ENCODE data around the gene CERK. TPM values are rescaled to one million over a fixed set of nuclear protein-coding genes. Genes with fewer than 3 reads are reported as not detected.

CERK gene
- total and polyA plus RNA-seq, 2 experiments from 2014 or later, result 37.2 to 74.9 TPM

DNA sequence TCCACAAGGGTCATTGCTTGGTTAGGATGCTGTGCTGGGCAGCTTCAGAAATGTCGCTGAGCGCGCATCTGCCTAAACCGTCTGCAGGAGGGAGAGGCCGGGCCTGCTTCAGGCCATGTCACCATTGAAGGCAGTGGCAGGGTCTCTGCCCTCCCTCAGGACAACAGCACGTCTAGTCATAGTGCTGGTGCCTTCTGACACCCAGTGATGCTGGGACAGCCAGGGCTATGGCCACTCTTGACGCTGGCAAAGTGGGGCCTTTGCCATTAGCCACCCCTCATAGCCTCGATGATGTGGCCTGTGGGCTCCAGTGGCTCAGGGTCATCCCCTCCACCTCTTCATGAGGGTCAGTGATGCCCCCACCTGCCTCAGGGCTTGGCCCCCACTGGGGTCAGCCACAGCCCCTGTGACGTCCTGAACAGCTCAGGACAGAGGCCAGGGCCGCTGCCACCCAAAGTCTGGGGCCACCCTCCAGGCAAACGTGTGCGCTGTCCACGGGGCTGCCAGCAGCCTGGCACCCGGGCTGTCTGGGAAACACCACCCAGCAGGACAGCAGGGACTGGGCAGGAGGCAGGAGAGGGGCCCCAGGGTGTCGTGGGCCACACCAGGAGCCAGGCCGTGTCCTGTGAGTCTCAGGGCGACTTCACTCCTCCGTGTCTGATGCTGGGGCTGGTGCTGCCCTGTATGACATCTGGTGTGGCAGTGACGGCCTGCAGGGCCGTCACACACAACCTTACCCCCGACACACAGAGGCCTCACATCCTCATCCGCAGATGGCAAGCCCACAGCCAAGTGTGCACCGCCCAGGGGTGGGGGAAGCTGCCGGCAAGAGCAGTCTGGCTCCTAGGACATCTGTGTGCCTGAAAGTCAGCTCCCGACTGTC, 42.5 kb downstream of the CERK start:
- Histone ChIP-seq H3K9me3 (ENCODE audit: low read depth) (no peaks in the 10 kb centered on the region), H3K36me3 (peaks cover 67% of the 10 kb centered on the region), H3K4me1 (ENCODE audit: low read depth) (no peaks in the 10 kb centered on the region), H3K27ac (no peak overlapping the region), H3K4me3 (no peak overlapping the region), H3K27me3 (no peaks in the 10 kb centered on the region)
- DNase-seq (ENCODE audit: low read depth in 1 of 2, low spot score in 1 of 2), result no peak
- TF ChIP-seq, protein P1, sequence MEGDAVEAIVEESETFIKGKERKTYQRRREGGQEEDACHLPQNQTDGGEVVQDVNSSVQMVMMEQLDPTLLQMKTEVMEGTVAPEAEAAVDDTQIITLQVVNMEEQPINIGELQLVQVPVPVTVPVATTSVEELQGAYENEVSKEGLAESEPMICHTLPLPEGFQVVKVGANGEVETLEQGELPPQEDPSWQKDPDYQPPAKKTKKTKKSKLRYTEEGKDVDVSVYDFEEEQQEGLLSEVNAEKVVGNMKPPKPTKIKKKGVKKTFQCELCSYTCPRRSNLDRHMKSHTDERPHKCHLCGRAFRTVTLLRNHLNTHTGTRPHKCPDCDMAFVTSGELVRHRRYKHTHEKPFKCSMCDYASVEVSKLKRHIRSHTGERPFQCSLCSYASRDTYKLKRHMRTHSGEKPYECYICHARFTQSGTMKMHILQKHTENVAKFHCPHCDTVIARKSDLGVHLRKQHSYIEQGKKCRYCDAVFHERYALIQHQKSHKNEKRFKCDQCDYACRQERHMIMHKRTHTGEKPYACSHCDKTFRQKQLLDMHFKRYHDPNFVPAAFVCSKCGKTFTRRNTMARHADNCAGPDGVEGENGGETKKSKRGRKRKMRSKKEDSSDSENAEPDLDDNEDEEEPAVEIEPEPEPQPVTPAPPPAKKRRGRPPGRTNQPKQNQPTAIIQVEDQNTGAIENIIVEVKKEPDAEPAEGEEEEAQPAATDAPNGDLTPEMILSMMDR (IDR thresholded peaks at IDR 0.05; ENCODE audit: low read depth, low read length), result no peak

DNA sequence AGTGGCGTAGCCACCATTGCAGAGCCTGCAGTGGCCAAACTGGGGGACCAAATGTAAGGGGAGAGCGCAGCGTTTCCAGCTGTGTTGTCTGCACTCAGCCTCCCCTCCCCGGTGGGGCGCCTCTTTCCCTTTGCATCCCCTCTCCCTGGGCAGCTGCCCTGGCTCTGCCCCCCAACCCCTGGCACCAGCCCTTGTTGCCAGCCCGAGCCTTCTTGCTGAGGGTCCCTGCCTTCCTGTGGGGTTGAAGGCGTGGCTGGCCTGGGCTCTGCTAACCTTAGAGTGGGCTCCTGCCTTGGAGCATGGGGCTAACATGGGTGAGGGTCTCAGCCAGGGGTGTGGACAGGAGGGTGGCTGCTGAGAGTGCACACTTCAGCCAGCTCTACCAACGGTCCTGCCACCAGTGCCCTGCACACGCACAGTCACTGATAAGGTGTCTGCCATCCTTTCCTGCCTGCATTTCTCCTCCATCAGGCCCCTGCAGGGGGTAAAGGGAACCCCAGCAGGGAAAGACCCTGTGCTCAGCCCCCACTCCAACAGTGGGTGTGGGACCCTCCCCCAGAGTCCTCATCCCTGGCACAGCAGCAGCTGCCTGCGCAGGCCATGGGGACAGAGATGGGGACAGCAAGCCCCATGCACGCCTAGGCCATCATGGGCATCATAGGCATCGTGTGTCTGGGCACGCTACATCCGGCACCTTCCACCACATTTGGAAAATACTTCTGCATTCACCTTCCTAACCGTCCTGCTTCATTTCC, 43.5 kb downstream of the CERK start:
- Histone ChIP-seq H3K27ac (no peak overlapping the region), H3K4me1 (ENCODE audit: low read depth) (no peaks in the 10 kb centered on the region), H3K9me3 (ENCODE audit: low read depth) (no peaks in the 10 kb centered on the region), H3K36me3 (peaks cover 68% of the 10 kb centered on the region), H3K27me3 (no peaks in the 10 kb centered on the region), H3K4me3 (no peak overlapping the region)
- TF ChIP-seq, protein P1 (IDR thresholded peaks at IDR 0.05; ENCODE audit: low read depth, low read length), result no peak
- no peak for DNase-seq (ENCODE audit: low read depth in 1 of 2, low spot score in 1 of 2)

DNA sequence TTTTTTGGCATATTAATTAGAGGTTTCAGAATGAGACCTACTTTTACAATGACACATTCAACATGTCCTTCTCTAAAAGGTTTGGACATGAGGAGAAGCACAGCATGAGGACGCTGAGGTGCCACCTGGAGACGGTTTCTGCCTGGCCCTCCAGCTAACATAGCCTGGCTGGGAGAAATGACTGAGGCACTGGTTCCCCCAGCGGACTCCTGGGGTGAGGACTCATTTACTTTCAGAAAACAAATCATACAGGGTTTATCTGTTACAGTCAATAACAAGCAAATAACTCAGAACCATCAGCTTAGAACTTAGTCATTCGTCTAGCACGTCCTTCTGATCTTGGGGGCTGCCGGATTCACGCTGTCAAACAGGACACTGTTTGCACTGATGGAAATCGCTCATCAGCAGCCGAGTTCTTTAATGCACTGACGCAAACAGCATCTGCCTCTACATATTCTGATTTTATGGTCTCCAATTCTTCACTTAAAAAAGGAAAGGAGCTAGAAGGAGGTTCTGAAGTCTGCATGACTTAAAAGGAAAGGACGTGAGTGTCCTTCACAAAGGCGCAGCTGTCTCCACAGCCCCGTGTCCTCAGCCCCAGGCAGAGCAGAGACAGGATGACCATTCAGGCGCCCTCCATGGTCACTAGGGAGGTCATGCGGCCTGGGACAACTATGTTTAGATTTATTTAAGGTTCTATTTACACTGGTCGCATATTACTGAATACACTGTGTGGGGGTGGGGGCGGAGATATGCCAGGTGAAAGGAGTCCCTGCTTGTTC, 44.2 kb downstream of the CERK start:
- TF ChIP-seq, protein P1 (IDR thresholded peaks at IDR 0.05; ENCODE audit: low read depth, low read length), result no peak
- Histone ChIP-seq H3K27ac (no peak overlapping the region), H3K27me3 (no peaks in the 10 kb centered on the region), H3K9me3 (ENCODE audit: low read depth) (no peaks in the 10 kb centered on the region), H3K4me1 (ENCODE audit: low read depth) (peaks cover under 1% of the 10 kb centered on the region), H3K4me3 (no peak overlapping the region), H3K36me3 (peaks cover 67% of the 10 kb centered on the region)
- DNase-seq (ENCODE audit: low read depth in 1 of 2, low spot score in 1 of 2), result no peak

DNA sequence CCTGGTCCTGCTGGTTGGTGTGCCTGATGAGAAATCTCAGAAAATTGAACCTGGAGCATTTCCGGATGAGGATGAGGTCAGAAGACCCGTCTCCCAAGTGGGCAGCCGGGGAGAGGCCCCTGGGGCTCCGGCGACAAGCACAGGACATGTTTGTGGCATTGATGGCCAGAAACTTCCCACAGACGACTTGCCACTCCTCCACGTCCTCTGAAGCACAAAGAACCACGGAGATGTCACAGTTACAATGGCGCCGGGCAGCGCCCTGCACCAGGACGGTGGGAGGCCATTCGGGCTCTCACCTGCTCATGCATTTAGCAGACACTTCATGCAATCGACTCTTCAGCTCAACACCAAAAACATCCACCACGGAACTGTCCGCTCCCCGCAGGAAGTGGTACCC, 46.5 kb downstream of the CERK start:
- H3K4me1 ChIP-seq (ENCODE audit: low read depth), result peaks cover 3% of the 10 kb centered on the region
- TF ChIP-seq, protein P1 (IDR thresholded peaks at IDR 0.05; ENCODE audit: low read depth, low read length), result no peak
- H3K36me3 ChIP-seq, result peaks cover 63% of the 10 kb centered on the region

DNA sequence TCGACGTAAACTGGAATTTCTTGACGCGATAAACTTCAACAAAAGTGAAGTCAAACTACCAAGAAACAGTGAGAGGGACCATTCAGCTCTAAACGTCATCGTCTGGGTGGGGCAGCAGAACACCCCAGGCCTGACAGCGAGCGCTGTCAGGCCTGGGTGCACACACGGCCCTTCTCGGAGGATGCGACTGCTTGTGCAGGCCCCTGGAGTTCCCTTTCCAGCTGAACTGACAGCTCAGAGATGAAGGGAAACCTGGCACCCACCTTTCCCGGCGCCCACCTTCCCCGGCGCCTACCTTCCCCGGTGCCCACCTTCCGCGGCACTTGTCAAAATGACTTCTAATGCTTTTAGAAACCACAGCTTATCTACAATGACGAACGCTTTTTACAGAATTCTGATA, 47.9 kb downstream of the CERK start:
- peaks cover 12% of the 10 kb centered on the region for H3K4me1 ChIP-seq (ENCODE audit: low read depth)
- no peak overlapping the region for H3K27ac ChIP-seq
- TF ChIP-seq, protein P1 (IDR thresholded peaks at IDR 0.05; ENCODE audit: low read depth, low read length), result no peak
- H3K9me3 ChIP-seq (ENCODE audit: low read depth), result no peaks in the 10 kb centered on the region
- no peak for DNase-seq (ENCODE audit: low read depth in 1 of 2, low spot score in 1 of 2)
- H3K4me3 ChIP-seq, result no peak overlapping the region
- no peaks in the 10 kb centered on the region for H3K27me3 ChIP-seq
- peaks cover 55% of the 10 kb centered on the region for H3K36me3 ChIP-seq

More for the DNA sequence above, 46.5 kb downstream of the CERK start:
- Histone ChIP-seq H3K27ac (no peak overlapping the region), H3K27me3 (no peaks in the 10 kb centered on the region), H3K4me3 (no peak overlapping the region), H3K9me3 (ENCODE audit: low read depth) (no peaks in the 10 kb centered on the region)
- no peak for DNase-seq (ENCODE audit: low read depth in 1 of 2, low spot score in 1 of 2)
